B cell (primary cell): ENCODE data around the gene EDC3. TPM values are rescaled to one million over a fixed set of nuclear protein-coding genes. Genes with fewer than 3 reads are reported as not detected.

ENCODE experiments used
- ATAC-seq: fragments of 200-7000 bp; cut with Tn5 transposase; one replicate; pipeline ENCODE4 v1.10.0; 2021; ENCODE audit warnings: low read depth, mild to moderate bottlenecking, moderate number of reproducible peaks, moderate library complexity
- CTCF ChIA-PET: fragments of 350-600 bp; sonication (Branson Sonifier 250); formaldehyde crosslinking; loops from one replicate; lab custom pipeline; 2021; ENCODE audit warnings: antibody characterized with exemption, inconsistent platforms; lab: Charles Lee
- POLR2A ChIA-PET: fragments of 350-600 bp; sonication (Branson Sonifier 250); formaldehyde crosslinking; loops from one replicate; lab custom pipeline; 2021; ENCODE audit warnings: antibody characterized with exemption; lab: Charles Lee
- DNase-seq: peaks from one replicate; pipeline ENCODE4 v3.0.0; 2013
- H2AFZ ChIP-seq: 2 replicates; pipeline ENCODE4 v1.6.1; 2012; ENCODE audit warnings: mild to moderate bottlenecking, low read depth, low read length; ENCODE audit not compliant: insufficient read depth, poor library complexity, severe bottlenecking
- H3K27ac ChIP-seq, 2 donors: 1 replicate in 1 of 2; 2 replicates in 1 of 2; pipeline ENCODE4 v1.5.1; 2012 to 2013; ENCODE audit warnings: low read length in 2 of 2, mild to moderate bottlenecking in 2 of 2, moderate library complexity in 1 of 2
- H3K27me3 ChIP-seq, 4 experiments: fragments of 200-600 bp in 1 of 4; sonication (generic) in 1 of 4; replicated peaks in 1 of 4; 1 replicate in 2 of 4; 2 replicates in 2 of 4; pipeline versions ENCODE4 v1.6.1 to v1.7.0; 2013 to 2016; ENCODE audit warnings: low read length in 3 of 4, mild to moderate bottlenecking in 2 of 4, mixed read lengths in 1 of 4, moderate library complexity in 1 of 4; ENCODE audit not compliant: insufficient read depth in 4 of 4, control insufficient read depth in 3 of 4; ENCODE audit errors: control extremely low read depth in 1 of 4
- H3K36me3 ChIP-seq, 2 experiments: replicated peaks in 1 of 2; 1 replicate in 1 of 2; 2 replicates in 1 of 2; pipeline versions ENCODE4 v1.6.1 to v1.7.1; 2013; ENCODE audit warnings: low read length in 1 of 2; ENCODE audit not compliant: insufficient read depth in 2 of 2, control insufficient read depth in 1 of 2; ENCODE audit errors: control extremely low read depth in 1 of 2, extremely low read depth in 1 of 2
- H3K4me1 ChIP-seq, 2 donors: fragments of 200-600 bp in 1 of 2; sonication (generic) in 1 of 2; 1 replicate in 1 of 2; 2 replicates in 1 of 2; pipeline versions ENCODE4 v1.5.1 to v1.6.1; 2013 to 2017; ENCODE audit warnings: low read length in 2 of 2; ENCODE audit not compliant: control insufficient read depth in 2 of 2, insufficient read depth in 2 of 2
- H3K4me2 ChIP-seq: replicated peaks from 2 replicates; pipeline ENCODE3; 2012; ENCODE audit warnings: mild to moderate bottlenecking, low read depth, low read length; ENCODE audit not compliant: poor library complexity, severe bottlenecking
- H3K4me3 ChIP-seq, 5 experiments: fragments of 200-600 bp in 1 of 5; sonication (generic) in 1 of 5; 1 replicate in 3 of 5; 2 replicates in 2 of 5; pipeline versions ENCODE4 v1.5.1 to v1.7.0; 2011 to 2016; ENCODE audit warnings: low read length in 4 of 5, mild to moderate bottlenecking in 4 of 5, low read depth in 2 of 5, control low read depth in 1 of 5, moderate library complexity in 1 of 5; ENCODE audit not compliant: insufficient read depth in 1 of 5; ENCODE audit errors: control extremely low read depth in 1 of 5, extremely low read depth in 1 of 5
- H3K79me2 ChIP-seq: fragments of 200-600 bp; sonication (generic); one replicate; pipeline ENCODE4 v1.6.0; 2016; ENCODE audit warnings: low read length; ENCODE audit not compliant: control insufficient read depth, insufficient read depth
- H3K9ac ChIP-seq: fragments of 200-600 bp; sonication (generic); 2 replicates; pipeline ENCODE4 v1.6.1; 2017; ENCODE audit warnings: mild to moderate bottlenecking, low read length, moderate library complexity
- H3K9me3 ChIP-seq, 3 donors: one replicate each; pipeline versions ENCODE4 v1.6.1 to v1.7.1; 2013; ENCODE audit warnings: low read length in 2 of 3; ENCODE audit not compliant: control insufficient read depth in 2 of 3, insufficient read depth in 1 of 3; ENCODE audit errors: control extremely low read depth in 1 of 3
- H4K20me1 ChIP-seq: 2 replicates; pipeline ENCODE4 v1.6.0; 2012; ENCODE audit warnings: mild to moderate bottlenecking, low read length; ENCODE audit not compliant: insufficient read depth, control insufficient read depth, poor library complexity, severe bottlenecking
- H3K27ac Mint-ChIP-seq: one replicate; pipeline ENCODE4 v1.8.0; 2021; ENCODE audit warnings: mixed read lengths
- H3K27me3 Mint-ChIP-seq: one replicate; pipeline ENCODE4 v1.8.0; 2021; ENCODE audit warnings: mixed read lengths
- H3K4me1 Mint-ChIP-seq: one replicate; pipeline ENCODE4 v1.8.0; 2021; ENCODE audit warnings: mixed read lengths
- H3K4me3 Mint-ChIP-seq: one replicate; pipeline ENCODE4 v1.8.0; 2021; ENCODE audit warnings: mixed read lengths
- H3K9me3 Mint-ChIP-seq: one replicate; pipeline ENCODE4 v1.8.0; 2022; ENCODE audit warnings: mixed read lengths; ENCODE audit not compliant: insufficient read depth
- EZH2 ChIP-seq: IDR thresholded peaks from 2 replicates; pipeline ENCODE4 v1.6.1; 2012; ENCODE audit warnings: borderline replicate concordance, low read depth, mild to moderate bottlenecking, moderate library complexity, low read length; ENCODE audit not compliant: insufficient read depth, poor library complexity, severe bottlenecking
- WGBS: methylation state at CpG from one replicate; pipeline ENCODE4 v1.1.5; 2013; ENCODE audit warnings: missing lambda C conversion rate; ENCODE audit not compliant: insufficient coverage; 5-methylcytosine and 5-hydroxymethylcytosine counted together
- intact Hi-C: fragments of 100-400 bp; cut with micrococcal nuclease; formaldehyde crosslinking; loops from one replicate; pipeline ENCODE4 v1.10.0; 2022
- polyA plus RNA-seq: library from polyadenylated mRNA; depleted of rRNA; stranded (reverse); fragments of >200 nt; gene quantifications from 2 replicates; pipeline ENCODE4 v1.2.3, GENCODE V29; 2012
- total RNA-seq, 2 donors: library from RNA; stranded (reverse); fragments of 120-200 nt in 1 of 2; gene quantifications; 1 replicate in 1 of 2; 2 replicates in 1 of 2; pipeline versions ENCODE4 v1.2.3 to v1.2.4, GENCODE V29; 2013 to 2022
- TF ChIP-seq, protein P1 (sequence below): fragments of 200-600 bp; IDR thresholded peaks from one replicate; pipeline ENCODE4 v1.8.0; 2022; ENCODE audit warnings: antibody characterized with exemption, mild to moderate bottlenecking

The EDC3 gene
- total and polyA plus RNA-seq, 2 donors (not counting 1 experiment from before 2014, with no cell fraction given): 16.9 to 55.4 TPM

DNA sequence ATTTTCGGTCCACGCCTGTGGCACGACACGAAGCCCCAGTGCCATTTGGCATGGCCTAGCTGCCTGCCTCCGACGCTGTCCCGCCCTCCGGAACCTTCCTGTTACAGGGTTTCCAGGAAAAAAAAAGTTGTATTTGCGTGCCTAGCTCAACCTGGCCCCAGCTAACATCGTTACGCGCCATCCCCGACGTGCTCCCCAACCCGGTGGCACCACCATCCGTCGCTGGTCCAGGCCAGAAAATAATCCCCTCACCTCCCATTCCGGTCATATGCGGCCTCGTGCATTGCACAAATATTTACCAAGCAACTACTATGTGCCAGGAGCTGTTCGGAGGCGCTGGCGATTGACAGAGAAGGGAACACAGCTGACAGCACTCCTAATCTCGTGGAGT, 30.9 kb upstream of the EDC3 start:
- H3K9me3 ChIP-seq: peaks cover 0 to 21% (median 0%) of the 10 kb centered on the region in 3 donors
- ATAC-seq: no peak
- H3K27ac Mint-ChIP-seq: peak overlapping the region; percentile 46
- peak overlapping the region; percentile 83 for H3K4me3 Mint-ChIP-seq
- no peaks in the 10 kb centered on the region for H3K79me2 ChIP-seq
- H3K9ac ChIP-seq: peak overlapping the region; percentile 66
- H3K4me1 ChIP-seq: peaks cover 14 to 16% of the 10 kb centered on the region in 2 donors
- no peaks in the 10 kb centered on the region for H4K20me1 ChIP-seq
- H2AFZ ChIP-seq: peak overlapping the region; percentile 82
- H3K4me3 ChIP-seq: peak overlapping the region in 3 of 5 experiments; percentile 54 to 62 (median 57)
- ChIA-PET POLR2A (no interaction called here), CTCF (interaction anchor here (2.0 kb wide), 1 partner anchor 42 kb away, joined by 8 read pairs; no protein-coding TSS in a partner anchor)
- H3K9me3 Mint-ChIP-seq: no peaks in the 10 kb centered on the region
- peaks cover 15% of the 10 kb centered on the region for H3K4me1 Mint-ChIP-seq
- no peak for DNase-seq
- peaks cover 58% of the 10 kb centered on the region for H3K27me3 Mint-ChIP-seq
- H3K27me3 ChIP-seq: peaks cover 0 to 52% (median 24%) of the 10 kb centered on the region in 4 experiments
- H3K4me2 ChIP-seq: peak overlapping the region; percentile 98
- TF ChIP-seq, protein P1, sequence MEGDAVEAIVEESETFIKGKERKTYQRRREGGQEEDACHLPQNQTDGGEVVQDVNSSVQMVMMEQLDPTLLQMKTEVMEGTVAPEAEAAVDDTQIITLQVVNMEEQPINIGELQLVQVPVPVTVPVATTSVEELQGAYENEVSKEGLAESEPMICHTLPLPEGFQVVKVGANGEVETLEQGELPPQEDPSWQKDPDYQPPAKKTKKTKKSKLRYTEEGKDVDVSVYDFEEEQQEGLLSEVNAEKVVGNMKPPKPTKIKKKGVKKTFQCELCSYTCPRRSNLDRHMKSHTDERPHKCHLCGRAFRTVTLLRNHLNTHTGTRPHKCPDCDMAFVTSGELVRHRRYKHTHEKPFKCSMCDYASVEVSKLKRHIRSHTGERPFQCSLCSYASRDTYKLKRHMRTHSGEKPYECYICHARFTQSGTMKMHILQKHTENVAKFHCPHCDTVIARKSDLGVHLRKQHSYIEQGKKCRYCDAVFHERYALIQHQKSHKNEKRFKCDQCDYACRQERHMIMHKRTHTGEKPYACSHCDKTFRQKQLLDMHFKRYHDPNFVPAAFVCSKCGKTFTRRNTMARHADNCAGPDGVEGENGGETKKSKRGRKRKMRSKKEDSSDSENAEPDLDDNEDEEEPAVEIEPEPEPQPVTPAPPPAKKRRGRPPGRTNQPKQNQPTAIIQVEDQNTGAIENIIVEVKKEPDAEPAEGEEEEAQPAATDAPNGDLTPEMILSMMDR: no peak
- TF ChIP-seq EZH2: no peak
- WGBS: 51% methylated on average over 21 of the region's 24 CpGs
- H3K36me3 ChIP-seq: no peaks in the 10 kb centered on the region
- H3K27ac ChIP-seq: no peak overlapping the region
- intact Hi-C loops: no loop called here
